ENCODE data around the gene SAMSN1. TPM values are rescaled to one million over a fixed set of nuclear protein-coding genes. Genes with fewer than 3 reads are reported as not detected.

SAMSN1 gene
- total RNA-seq, 3 donors from 2014 or later (not counting 1 experiment from before 2014, with no cell fraction given), result 17.7 to 101 (median 18.2) TPM

- intact Hi-C loops (cut with micrococcal nuclease), result no loop called here
- Mint-ChIP-seq H3K27ac (no peak overlapping the region), H3K36me3 (no peaks in the 10 kb centered on the region), H3K27me3 (ENCODE audit: low read depth in 2 of 2) (no peaks in the 10 kb centered on the region), H3K9me3 (peaks cover 0 to 2% of the 10 kb centered on the region in 2 donors), H3K4me3 (no peak overlapping the region), H3K4me1 (no peaks in the 10 kb centered on the region)
- TF ChIP-seq CTCF (IDR thresholded peaks at IDR 0.05), result no peak
- WGBS (ENCODE audit: insufficient coverage), result 76% methylated on average over 4 of the region's 4 CpGs
- Histone ChIP-seq H3K27ac (ENCODE audit: low read length) (no peak overlapping the region), H3K36me3 (ENCODE audit: control insufficient read depth, insufficient read depth, low read length) (no peaks in the 10 kb centered on the region), H3K27me3 (ENCODE audit: control insufficient read depth, insufficient read depth, low read length) (no peaks in the 10 kb centered on the region), H3K4me1 (ENCODE audit: control insufficient read depth, insufficient read depth, low read length) (no peaks in the 10 kb centered on the region), H3K9me3 (ENCODE audit: control insufficient read depth, insufficient read depth, low read length) (no peaks in the 10 kb centered on the region), H3K4me3 (ENCODE audit: low read length) (no peak overlapping the region)
- no peak for DNase-seq
- ATAC-seq, result no peak
Measured at GRCh38 chr21:14438211-14438610, 107.9 kb downstream of the SAMSN1 start.

GRCh38 chr21:14435423-14435822, 110.7 kb downstream of the SAMSN1 start:
- no peaks in the 10 kb centered on the region for H3K36me3 Mint-ChIP-seq
- Histone ChIP-seq H3K27me3 (ENCODE audit: control insufficient read depth, insufficient read depth, low read length) (no peaks in the 10 kb centered on the region), H3K4me3 (ENCODE audit: low read length) (no peak overlapping the region), H3K9me3 (ENCODE audit: control insufficient read depth, insufficient read depth, low read length) (no peaks in the 10 kb centered on the region), H3K4me1 (ENCODE audit: control insufficient read depth, insufficient read depth, low read length) (no peaks in the 10 kb centered on the region), H3K36me3 (ENCODE audit: control insufficient read depth, insufficient read depth, low read length) (no peaks in the 10 kb centered on the region), H3K27ac (ENCODE audit: low read length) (no peak overlapping the region)
- no peak for DNase-seq
- intact Hi-C loops (cut with micrococcal nuclease), result no loop called here
- no peak for TF ChIP-seq CTCF (IDR thresholded peaks at IDR 0.05)
- H3K4me3 Mint-ChIP-seq, result no peak overlapping the region
- no peak for ATAC-seq
- H3K9me3 Mint-ChIP-seq, result peaks cover 0 to 2% of the 10 kb centered on the region in 2 donors
- WGBS (ENCODE audit: insufficient coverage), result 62% methylated on average over 1 of the region's 1 CpG
- peaks cover 0 to 11% of the 10 kb centered on the region in 2 donors for H3K27me3 Mint-ChIP-seq (ENCODE audit: low read depth in 2 of 2)
- no peaks in the 10 kb centered on the region for H3K4me1 Mint-ChIP-seq
- H3K27ac Mint-ChIP-seq, result no peak overlapping the region

Other genes starting within 250 kb of the SAMSN1 start
- 10 to 100 TPM; 17.0 to 23.8 (median 22.7) TPM for gene HSPA13, start 163.2 kb downstream of the SAMSN1 start, total RNA-seq